A172 (cell line): ENCODE measurements around the gene TRPM4. TPM values are rescaled to one million over a fixed set of nuclear protein-coding genes. Genes with fewer than 3 reads are reported as not detected.
A peak's percentile ranks its signal among the peaks of the same experiment; 100 is the strongest.
"Not testable (repeated sequence)": the region's sequence is repeated elsewhere in the genome, so short reads cannot be mapped to it uniquely, and the experiment has no call there.

Experiments used
- DNase-seq: peaks from one replicate; pipeline ENCODE4 v3.0.0-alpha.2; 2015; ENCODE audit warnings: low spot score
- total RNA-seq: library from RNA; depleted of rRNA; stranded (reverse); fragments of >200 nt; shearing (Covaris generic); gene quantifications from 2 replicates; pipeline ENCODE4 v1.2.3, GENCODE V29; 2014

TRPM4 gene
- total RNA-seq, 1 experiment from 2014 or later = 7.6 TPM

DNA sequence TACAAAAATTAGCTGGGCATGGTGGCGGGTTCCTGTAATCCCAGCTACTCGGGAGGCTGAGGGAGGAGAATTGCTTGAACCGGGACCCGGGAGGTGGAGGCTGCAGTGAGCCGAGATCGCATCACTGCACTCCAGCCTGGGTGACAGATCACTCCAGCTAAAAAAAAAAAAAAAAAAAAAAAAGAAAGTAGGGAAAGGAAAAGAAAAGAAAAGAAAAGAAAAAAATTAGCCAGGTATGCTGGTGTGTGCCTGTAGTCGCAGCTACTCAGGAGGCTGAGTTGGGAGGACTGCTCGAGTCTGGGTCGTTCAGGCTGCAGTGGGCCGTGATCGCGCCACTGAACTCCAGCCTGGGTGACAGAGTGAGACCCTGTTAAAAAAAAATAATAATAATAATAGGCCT, 30.4 kb upstream of the TRPM4 start:
- DNase-seq = not testable (repeated sequence)

DNA sequence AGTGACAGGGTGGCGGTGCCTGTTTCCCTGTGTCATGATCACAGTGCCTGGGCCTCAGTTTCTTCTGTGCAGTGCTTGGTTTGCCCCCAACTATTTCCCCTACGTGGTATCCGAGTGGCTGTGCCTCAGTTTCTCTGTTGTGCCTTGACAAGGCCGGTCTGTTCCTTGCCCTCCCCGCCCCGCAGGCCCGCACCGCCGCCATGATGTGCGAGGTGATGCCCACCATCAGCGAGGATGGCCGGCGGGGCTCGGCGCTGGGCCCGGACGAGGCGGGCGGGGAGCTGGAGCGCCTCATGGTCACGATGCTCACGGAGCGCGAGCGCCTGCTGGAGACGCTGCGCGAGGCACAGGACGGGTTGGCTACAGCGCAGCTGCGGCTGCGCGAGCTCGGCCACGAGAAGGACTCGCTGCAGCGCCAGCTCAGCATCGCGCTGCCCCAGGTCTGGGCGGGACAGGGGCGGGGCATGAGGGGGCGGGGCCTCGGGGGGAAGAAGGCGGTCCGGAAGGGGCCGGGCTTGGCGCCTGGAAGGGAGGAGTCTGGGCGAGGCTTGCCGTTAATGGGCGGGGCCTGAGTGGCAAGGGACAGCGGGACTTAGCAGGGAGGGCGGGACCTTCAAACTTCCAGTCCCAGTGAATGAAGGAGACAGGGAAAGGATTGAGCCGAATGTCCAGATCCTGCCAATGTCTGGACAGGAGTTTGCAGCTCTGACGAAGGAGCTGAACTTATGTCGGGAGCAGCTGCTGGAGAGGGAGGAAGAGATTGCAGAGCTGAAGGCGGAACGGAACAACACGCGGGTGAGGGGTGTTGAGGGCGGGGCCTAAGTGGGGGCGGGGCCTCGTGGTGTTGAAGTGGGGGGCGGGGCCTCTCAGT, 29.7 kb upstream of the TRPM4 start:
- peak; percentile 87 for DNase-seq

DNA sequence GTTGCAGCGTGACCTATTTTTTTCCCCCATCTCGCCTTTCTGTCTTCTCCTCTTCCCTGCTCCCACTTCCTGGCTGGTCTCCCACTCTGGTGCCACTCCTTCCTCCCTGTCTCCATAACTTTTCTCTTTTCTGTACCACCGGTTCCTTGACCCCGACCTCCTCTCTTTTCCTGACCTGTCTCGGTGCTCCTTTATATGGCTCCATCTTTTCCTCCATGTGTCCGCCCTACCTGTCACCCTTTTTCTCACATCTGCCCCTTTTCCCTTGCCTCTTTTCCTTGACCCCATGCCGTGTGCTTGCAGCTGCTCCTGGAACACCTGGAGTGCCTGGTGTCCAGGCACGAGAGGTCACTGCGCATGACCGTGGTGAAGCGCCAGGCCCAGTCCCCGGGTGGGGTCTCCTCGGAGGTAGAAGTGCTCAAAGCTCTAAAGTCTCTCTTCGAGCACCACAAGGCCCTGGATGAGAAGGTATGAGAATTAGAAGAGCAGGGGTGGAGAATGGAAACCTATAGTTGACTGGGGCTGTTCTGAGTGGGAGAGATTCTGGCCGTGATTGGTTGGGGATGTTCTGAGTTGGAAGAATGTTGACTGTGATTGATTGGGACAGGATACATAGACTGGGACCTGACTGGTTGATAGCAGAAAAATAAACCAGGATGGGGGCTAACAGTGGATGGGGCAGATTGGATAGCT, 28.9 kb upstream of the TRPM4 start:
- DNase-seq = no peak

DNA sequence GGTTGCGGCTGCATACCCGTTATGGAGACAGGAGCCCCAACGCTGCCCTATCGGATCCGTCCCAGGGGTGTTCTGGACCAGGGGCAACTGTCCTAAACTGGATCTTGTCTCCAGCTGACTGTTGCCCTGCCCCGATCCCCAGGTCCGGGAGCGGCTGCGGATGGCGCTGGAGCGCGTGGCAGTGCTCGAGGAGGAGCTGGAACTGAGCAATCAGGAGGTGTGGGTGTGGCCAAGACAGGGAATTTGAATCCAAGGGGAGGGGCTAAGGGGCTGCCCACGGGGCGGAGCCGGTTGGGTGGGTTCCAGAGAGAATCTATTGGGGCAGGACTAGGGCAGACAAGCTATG, 28.4 kb upstream of the TRPM4 start:
- DNase-seq = no peak

DNA sequence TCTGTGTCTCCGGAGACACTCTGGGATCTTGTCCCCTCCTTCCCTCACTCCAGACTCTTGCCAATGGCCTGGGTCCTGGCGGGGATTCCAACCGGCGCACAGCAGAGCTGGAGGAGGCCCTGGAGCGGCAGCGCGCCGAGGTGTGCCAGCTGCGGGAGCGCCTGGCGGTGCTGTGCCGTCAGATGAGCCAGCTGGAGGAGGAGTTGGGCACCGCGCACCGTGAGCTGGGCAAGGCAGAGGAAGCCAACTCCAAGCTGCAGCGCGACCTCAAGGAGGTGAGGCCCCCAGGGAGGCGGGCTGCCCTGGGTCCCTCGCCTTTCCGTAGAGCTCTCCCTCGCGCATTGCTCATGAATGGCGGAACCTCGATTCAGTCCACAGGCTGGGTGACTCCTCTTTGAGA, 27.3 kb upstream of the TRPM4 start:
- no peak for DNase-seq

DNA sequence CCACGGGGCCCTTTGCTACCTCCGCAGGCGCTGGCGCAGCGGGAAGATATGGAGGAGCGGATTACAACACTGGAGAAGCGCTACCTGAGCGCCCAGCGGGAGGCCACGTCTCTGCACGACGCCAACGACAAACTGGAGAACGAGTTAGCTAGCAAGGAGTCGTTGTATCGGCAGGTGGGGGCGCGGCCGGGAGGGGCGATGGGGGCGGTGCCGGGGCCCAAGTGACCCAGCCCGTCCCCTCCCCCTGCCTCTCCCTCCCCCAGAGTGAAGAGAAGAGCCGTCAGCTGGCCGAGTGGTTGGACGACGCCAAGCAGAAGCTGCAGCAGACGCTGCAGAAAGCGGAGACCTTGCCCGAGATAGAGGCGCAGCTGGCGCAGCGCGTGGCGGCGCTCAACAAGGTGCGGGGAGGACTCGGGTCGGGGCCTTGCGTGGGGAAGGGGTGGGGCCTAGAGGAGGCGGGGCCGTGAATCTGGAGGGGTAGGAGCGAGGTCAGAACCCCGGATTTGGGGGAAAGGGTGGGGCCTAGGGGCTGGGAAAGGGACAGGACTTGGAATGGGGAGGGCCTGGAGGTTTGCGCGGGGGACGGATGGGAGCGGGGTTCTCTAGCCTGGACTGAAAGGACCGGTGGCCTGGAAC, 24.5 kb upstream of the TRPM4 start:
- DNase-seq = no peak

DNA sequence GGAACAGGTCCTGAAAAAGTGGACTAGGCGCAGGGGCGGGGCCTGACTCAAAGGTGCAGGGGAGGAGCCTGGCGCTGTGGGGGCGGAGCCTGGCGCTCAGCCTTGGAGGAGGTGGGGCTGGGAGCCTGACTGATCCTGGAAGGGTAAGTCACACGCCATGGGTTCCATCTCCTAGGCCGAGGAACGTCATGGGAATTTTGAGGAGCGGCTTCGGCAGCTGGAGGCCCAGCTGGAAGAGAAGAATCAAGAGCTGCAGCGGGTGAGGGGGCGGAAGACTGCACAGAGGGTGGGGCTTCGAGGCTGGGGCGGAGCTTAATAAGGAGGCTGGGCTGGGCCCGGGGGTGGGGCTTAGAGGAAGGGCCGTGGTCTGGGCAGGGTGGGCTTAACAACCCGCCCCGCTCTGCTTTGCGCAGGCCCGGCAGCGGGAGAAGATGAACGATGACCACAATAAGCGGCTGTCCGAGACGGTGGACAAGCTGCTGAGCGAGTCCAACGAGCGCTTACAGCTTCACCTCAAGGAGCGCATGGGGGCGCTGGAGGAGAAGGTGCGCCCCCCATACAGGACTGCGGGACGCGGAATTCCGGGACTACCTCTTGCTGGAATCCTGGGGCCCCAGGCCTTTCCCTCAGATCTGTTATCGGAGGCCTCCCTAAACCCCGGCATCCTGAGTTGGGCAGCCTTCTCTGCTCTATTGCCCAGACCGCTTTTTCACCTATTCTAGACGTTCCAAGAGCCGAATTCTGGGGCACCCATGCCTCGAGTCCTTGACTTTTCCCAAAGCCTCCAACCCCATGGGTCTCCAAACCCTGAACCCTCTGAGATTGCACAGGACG, 23.8 kb upstream of the TRPM4 start:
- no peak for DNase-seq

DNA sequence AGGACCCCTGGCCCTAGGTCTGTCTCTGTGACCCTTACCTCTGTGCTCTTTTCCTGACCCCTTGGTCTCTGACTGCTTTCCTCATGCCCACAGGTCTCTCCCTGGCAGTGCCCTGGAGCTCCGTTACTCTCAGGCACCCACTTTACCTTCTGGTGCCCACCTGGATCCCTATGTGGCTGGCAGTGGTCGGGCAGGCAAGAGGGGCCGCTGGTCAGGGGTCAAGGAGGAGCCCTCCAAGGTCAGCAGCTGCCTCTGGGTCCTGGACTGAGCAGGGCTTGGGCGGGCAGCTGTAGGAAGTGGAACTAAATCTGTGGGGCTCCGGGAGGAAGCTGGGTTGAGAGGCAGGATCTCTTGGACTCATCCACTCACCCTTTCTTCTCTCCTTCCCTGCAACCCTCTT, 21.9 kb upstream of the TRPM4 start:
- DNase-seq = no peak

DNA sequence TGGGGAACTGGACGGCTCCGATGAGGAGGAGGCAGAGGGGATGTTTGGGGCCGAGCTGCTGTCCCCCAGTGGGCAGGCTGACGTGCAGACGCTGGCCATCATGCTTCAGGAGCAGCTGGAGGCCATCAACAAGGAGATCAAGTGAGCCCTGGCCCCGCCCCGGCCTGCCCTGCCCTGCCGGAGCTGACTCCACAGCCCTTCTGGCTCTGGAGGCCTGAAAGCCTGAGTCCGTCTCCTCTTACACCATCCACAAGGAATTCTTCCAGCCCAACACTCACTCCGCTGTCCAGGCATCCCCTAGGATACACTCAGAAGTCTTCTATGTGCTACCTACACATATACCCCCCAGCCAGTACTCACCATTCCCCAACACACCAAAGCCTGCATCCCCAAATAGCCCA, 20.8 kb upstream of the TRPM4 start:
- no peak for DNase-seq

DNA sequence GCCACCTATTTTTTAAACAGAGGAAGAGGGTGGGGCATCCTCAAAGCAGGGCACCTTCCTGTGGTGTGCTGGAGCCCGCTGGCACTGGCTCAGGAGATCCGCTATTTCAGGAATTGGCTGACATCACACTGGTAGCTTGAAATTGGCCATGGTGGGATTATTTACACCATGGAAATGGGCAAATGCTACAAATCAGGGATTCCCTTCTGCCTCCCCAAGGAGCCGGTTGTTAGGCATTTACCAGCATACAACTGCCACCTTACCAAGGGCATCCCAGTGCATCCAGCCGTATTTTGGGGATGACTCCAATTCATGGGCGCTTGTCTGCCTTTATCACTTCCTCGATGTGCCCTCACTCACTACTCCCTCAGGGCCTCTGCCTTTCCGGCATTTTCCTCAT, 16.6 kb upstream of the TRPM4 start:
- no peak for DNase-seq

DNA sequence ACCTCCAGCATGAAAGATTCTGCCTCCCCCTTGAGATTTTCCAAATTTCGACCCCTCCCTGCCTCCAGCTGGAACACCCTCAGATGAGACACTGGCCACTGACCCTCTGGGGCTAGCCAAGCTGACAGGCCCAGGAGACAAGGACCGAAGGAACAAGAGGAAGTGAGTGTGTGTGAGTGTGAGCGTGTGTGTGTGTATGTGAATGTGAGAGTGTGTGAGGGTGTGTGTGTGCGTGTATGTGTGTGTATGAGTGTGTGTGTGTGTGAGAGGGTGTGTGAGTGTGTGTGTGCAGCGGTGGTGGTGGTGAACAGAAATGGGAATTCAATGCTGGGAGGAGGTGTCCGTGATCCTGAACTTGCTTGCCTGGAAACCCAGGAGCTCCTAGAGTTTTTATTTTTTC, 16.2 kb upstream of the TRPM4 start:
- DNase-seq = no peak

DNA sequence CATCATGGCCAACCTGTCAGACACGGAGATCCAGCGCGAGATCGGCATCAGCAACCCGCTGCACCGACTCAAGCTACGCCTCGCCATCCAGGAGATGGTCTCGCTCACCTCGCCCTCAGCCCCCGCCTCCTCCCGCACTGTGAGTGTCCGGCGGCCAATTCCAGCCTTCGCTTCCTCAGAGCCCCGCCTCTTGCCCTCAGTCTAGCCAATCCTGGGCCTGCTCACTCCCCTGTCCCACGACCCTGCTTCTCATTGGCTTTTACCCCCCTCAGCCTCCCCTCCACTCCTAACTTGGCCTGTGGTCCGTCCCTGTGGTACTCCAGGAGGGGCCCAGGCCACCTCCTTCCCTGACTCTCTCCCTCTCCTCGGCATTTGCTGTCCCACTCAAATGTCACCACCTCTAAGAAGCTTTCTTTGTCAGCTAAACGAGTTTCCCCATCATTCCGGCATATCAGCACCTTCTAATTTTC, 14.7 kb upstream of the TRPM4 start:
- peak; percentile 84 for DNase-seq

DNA sequence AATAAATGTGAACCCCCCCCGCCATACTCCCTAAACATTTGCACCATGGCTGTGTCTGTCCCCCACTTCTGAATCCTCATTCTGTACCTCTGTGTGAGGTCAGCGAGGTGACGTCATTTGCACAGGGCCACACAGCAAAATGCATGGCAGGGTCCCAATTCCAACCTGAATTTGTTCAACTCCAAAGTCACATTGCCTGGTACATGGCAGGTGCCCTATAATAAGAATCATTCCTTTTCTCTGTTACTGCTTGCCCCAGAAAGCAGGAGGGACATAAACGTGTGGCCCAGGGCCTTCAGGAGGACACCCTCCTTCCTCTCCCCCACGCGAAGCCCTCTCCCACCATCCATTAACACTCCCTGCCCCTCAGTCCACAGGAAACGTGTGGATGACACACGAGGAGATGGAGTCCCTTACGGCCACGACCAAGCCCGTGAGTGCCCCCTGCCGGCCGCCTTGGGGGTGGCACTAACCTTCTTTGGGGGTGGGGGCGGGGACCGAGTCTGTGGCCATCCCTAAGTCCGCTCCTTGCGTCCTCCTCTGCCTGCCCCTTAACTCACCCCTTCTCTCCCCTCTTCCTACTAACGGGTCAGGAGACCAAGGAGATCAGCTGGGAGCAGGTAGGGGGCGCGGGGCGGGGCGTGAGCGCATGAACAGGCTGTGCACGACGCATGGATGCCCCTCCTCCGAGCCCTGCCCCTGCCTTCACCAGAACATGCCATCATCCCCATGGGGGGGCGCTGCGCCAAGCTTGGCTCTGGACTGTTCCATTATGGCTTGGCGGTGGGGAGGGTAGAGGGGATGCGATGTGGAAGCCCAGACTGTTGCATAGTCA, 11.8 kb upstream of the TRPM4 start:
- DNase-seq = peak; percentile 36

DNA sequence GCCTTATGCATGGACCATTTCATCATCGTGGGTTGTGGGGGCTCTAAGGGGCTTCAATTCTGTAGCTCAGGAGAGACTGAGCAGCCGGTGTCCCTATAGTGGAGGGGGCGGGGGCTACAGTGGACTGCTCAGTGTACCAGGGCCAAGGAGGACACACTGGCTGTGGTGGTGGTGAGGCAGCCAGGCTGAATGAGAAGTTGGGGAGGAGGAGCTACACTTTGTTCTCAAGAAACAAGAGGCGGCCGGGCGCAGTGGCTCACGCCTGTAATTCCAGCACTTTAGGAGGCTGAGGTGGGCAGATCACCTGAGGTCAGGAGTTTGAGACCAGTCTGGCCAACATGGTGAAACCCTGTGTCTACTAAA, 11.2 kb upstream of the TRPM4 start:
- not testable (repeated sequence) for DNase-seq

DNA sequence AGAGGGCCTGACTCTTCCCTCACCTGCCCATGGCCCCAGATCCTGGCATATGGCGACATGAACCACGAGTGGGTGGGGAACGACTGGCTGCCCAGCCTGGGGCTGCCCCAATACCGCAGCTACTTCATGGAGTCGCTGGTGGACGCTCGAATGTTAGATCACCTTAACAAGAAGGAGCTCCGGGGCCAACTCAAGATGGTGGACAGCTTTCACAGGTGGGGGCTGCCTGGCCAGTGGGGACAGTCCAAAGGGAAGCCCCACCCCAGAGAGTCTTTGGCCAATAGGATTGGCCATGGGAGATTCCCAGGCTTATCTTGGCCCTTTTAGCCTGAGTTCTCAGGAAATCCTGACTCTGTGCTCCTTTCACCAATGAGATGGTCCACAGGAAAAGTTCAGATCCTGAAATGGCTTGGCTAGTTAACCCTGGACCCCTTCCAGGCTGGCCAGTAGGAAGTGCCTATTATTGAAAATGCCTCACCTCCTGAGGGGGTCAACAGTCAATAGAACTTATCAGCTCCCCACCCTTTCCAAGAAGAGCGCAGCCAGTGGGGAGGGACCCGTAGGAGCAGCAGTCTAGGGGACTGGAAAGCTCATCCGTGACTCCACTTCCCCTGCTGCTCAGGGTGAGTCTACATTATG, 9.4 kb upstream of the TRPM4 start:
- DNase-seq = no peak

DNA sequence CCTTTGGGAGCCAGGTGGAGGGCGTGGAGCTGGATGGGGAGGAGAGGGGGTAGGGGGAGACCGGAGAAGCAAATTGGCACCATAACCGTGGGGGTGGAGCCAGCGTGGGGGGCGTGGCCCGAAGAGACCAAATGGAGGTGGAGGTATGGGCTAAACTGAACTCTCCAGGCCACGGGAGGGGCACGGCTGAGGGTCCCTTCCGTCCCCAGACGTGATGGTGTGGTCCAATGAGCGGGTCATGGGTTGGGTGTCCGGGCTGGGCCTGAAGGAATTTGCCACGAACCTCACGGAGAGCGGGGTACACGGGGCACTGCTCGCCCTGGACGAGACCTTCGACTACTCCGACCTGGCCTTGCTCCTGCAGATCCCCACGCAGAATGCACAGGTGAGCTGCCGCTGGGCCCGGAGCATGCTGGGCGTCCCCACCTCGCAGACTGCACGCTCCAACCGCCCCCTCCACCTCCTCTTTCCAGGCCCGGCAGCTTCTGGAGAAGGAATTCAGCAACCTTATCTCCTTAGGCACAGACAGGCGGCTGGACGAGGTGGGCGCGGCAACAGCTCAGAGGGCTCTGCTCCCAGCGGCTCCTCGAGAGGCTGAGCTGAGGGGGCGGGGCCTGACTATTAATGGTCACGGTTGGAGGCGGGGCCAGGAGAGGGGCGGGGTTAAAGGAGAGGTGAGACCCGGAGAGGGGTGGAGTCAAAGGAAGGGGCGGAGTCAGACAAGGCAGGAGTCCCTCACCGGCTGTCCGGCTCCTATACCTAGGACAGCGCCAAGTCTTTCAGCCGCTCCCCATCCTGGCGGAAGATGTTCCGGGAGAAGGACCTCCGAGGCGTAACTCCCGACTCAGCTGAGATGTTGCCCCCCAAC, 8.6 kb upstream of the TRPM4 start:
- peak; percentile 87 for DNase-seq

DNA sequence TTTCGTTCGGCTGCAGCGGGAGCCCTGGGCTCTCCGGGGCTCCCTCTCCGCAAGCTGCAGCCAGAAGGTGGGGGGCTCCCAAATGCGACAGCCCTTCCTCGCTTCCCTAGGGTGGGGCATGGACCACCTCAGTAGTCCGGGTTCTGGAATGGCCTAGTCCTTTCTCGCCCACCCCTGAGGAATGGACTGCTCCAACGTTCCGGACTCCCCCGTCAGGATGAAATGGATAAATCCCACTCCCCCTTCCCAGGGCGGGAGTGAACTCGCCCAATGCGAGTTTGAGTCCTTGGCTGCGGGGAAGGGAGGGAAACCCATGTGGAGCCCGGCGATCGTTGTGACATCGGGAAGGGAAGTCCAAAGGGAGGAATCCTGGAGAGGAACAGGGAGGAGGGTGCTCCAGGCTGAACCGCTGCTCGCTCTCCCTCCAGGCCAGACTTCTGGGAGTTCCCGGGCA, 7.9 kb upstream of the TRPM4 start:
- DNase-seq = peak; percentile 42

DNA sequence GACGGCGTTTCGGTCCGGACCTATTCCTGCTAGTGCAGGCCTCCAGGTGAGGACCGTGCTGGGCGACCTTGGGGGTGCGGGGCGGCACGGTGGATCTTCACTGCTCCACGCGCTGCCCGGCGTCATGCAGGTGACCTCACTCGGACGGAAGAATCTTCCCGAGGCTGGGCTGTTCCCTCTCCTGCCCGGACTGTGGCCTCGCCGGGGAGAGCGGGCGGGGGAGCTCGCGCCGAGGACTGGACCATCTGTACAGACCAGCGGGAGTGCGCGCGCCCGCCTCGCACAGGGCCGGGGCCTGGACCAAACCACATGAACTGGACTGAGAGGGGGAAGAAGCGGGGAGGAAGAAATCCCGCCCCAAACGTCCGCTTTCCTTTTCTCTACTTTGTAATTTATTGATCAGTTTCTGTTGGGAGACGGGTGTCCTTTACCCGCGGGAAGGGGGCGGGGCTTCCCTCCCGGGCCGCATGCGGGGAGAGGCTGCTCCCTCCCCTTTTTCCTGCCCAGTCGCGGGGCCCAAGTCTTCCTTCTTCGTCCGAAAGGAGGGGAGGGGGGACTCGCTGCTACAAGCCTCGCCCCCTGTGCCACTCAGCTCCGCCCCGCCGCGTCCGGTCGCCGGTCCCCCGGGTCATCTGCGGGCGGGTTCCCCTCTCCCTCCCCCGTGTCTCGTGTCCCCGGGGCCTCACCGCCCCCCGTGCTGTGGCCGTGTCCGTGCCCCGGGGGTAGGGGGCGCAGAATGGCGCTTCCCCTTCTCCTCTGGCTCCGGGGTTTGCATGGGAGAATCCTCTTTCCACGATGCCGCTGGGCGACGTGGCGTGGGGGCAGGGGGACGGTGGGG, 7.3 kb upstream of the TRPM4 start:
- peak; percentile 42 for DNase-seq

DNA sequence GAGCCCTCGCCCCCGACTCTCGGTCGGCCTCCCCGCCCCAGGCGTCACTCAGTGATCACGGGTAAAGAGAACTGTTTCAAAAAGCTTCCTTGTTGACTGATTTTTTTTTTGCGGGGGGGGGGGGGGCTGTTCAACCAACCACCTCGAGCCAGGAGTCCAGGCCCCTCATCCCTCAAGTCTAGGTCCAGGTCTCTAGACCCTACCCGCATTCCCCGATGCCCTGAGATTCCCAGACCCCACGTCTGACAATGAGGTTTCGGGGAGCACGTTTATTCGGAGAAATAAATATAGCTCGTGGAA, 6.7 kb upstream of the TRPM4 start:
- no peak for DNase-seq
